T-cell (primary cell): ENCODE measurements around the gene PPP4R3B. TPM values are rescaled to one million over a fixed set of nuclear protein-coding genes. Genes with fewer than 3 reads are reported as not detected.

Source experiments
- ATAC-seq, 4 experiments: fragments of 200-7000 bp in 3 of 4; fragments of 150-1000 bp in 1 of 4; cut with Tn5 transposase; replicated peaks in 1 of 4; 1 replicate in 3 of 4; 2 replicates in 1 of 4; pipeline ENCODE4 v1.10.0; 2021; ENCODE audit warnings: moderate library complexity in 3 of 4, mild to moderate bottlenecking in 2 of 4, moderate number of reproducible peaks in 1 of 4
- CTCF ChIA-PET, 2 donors: fragments of 300-600 bp; sonication (Branson Sonifier 250); formaldehyde crosslinking; loops; one replicate each; lab custom pipeline; 2022; ENCODE audit warnings: antibody characterized with exemption in 2 of 2; lab: Charles Lee
- POLR2A ChIA-PET, 2 donors: fragments of 300-600 bp; sonication (Branson Sonifier 250); formaldehyde crosslinking; loops; one replicate each; lab custom pipeline; 2022; ENCODE audit warnings: antibody characterized with exemption in 2 of 2; lab: Charles Lee
- DNase-seq, 35 experiments: peaks; one replicate each; pipeline versions ENCODE4 v3.0.0 to v3.0.0-alpha.2; 2013 to 2023
- H3K27ac ChIP-seq: one replicate; pipeline ENCODE4 v1.5.1; 2013; ENCODE audit warnings: low read length
- H3K27me3 ChIP-seq, 2 experiments: replicated peaks in 1 of 2; 1 replicate in 1 of 2; 2 replicates in 1 of 2; pipeline versions ENCODE4 v1.6.1 to v1.7.0; 2013; ENCODE audit warnings: low read length in 1 of 2, mixed read lengths in 1 of 2; ENCODE audit not compliant: control insufficient read depth in 2 of 2, insufficient read depth in 2 of 2; ENCODE audit errors: extremely low read depth in 1 of 2
- H3K36me3 ChIP-seq, 2 donors: 1 replicate in 1 of 2; 2 replicates in 1 of 2; pipeline versions ENCODE4 v1.6.1 to v1.7.0; 2013; ENCODE audit warnings: low read length in 1 of 2; ENCODE audit not compliant: control insufficient read depth in 2 of 2, insufficient read depth in 1 of 2; ENCODE audit errors: extremely low read depth in 1 of 2
- H3K4me1 ChIP-seq, 2 experiments: 1 replicate in 1 of 2; 2 replicates in 1 of 2; pipeline versions ENCODE4 v1.6.1 to v1.7.0; 2013; ENCODE audit warnings: low read length in 2 of 2, mixed read lengths in 1 of 2; ENCODE audit not compliant: insufficient read depth in 2 of 2, control insufficient read depth in 1 of 2; ENCODE audit errors: extremely low read depth in 1 of 2
- H3K4me3 ChIP-seq, 2 donors: 1 replicate in 1 of 2; 2 replicates in 1 of 2; pipeline versions ENCODE4 v1.5.1 to v1.7.0; 2013; ENCODE audit warnings: mild to moderate bottlenecking in 2 of 2, low read length in 1 of 2, moderate library complexity in 1 of 2; ENCODE audit not compliant: control insufficient read depth in 1 of 2; ENCODE audit errors: extremely low read depth in 1 of 2
- H3K9me3 ChIP-seq: 2 replicates; pipeline ENCODE4 v1.7.0; 2013
- H3K27ac Mint-ChIP-seq, 2 donors: one replicate each; pipeline ENCODE4 v1.8.0; 2020 to 2021; ENCODE audit warnings: mild to moderate bottlenecking in 2 of 2, mixed read lengths in 2 of 2
- H3K27me3 Mint-ChIP-seq, 2 donors: one replicate each; pipeline ENCODE4 v1.8.0; 2021 to 2022; ENCODE audit warnings: mixed read lengths in 2 of 2
- H3K36me3 Mint-ChIP-seq: one replicate; pipeline ENCODE4 v1.8.0; 2021; ENCODE audit warnings: mixed read lengths
- H3K4me1 Mint-ChIP-seq, 3 donors: one replicate each; pipeline ENCODE4 v1.8.0; 2020 to 2022; ENCODE audit warnings: mixed read lengths in 3 of 3, mild to moderate bottlenecking in 1 of 3
- H3K4me3 Mint-ChIP-seq, 3 donors: one replicate each; pipeline ENCODE4 v1.8.0; 2020 to 2022; ENCODE audit warnings: mild to moderate bottlenecking in 3 of 3, mixed read lengths in 3 of 3, moderate library complexity in 3 of 3
- H3K9me3 Mint-ChIP-seq, 3 donors: one replicate each; pipeline ENCODE4 v1.8.0; 2020 to 2022; ENCODE audit warnings: mixed read lengths in 3 of 3
- WGBS: methylation state at CpG from one replicate; pipeline ENCODE4 v1.1.5; 2013; ENCODE audit warnings: missing lambda C conversion rate; ENCODE audit not compliant: insufficient coverage; 5-methylcytosine and 5-hydroxymethylcytosine counted together
- total RNA-seq, 35 experiments: library from RNA in 6 of 35; stranded (reverse) in 6 of 35; fragments of 120-200 nt in 1 of 35; gene quantifications; one replicate each; pipeline versions ENCODE4 v1.2.1 to v1.2.4 and lab custom pipeline; 2013 to 2026

Gene PPP4R3B
- 10 to 100 TPM; 86.4 to 93.0 (median 87.8) TPM for total RNA-seq
- total RNA-seq (2013), result 91.2 TPM
- total RNA-seq (lab: John Stamatoyannopoulos, UW), result 133 to 294 (median 221) reads per million in 29 experiments

DNA sequence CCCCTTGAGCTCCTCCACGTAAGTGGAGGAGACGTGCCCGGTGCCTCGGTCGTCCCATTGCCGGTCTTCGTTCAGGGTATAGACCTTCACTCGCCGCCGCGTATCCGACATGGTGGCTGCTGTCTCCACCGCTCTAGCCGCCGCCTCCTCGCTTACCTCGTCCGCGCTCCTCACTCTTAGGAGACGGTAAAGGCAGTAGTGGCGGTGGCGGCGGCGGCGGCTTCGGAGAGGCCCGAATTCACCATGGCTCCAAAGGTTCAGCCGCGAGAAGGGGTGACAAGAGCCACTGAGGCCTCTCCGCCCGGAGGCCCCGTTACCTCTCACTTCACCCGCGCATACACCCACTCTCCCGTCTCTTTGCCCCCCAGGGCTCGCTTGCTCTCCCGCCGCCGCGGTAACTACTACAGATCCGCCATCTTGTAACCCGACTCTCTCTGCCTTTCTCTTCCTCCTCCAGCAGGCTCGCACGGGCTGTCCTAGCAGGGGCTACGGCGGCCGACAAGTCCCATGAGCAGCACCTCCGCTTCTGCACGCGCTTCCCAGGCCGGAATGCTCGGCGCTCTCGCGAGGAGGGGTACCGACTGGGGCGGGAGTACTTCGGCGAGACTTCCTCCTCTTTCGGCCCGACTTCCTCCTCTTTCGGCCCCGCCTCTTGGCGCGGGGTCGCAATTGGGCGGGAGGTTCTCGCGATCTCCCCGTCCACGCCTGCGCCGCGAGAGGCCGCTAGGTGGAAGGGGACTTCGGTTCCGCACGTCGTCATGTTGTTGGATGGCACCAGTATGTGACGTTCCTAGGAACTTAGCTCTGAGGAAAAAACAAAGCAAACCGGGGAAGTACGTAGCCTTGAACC is at the start of gene PPP4R3B:
PPP4R3B (minus strand) TSS at position 448 of the 850 bp plus-strand sequence; CDS start at position 111, 337 bp downstream.
- Histone ChIP-seq H3K4me1 (peaks cover 32 to 38% of the 10 kb centered on the region in 2 experiments), H3K9me3 (no peaks in the 10 kb centered on the region), H3K4me3 (peak within 1 kb of the TSS; percentile 77 to 100), H3K27ac (peak within 1 kb of the TSS; percentile 99), H3K36me3 (peaks cover 0 to 24% of the 10 kb centered on the region in 2 donors), H3K27me3 (no peaks in the 10 kb centered on the region)
- Mint-ChIP-seq H3K36me3 (peaks cover 31% of the 10 kb centered on the region), H3K27me3 (no peaks in the 10 kb centered on the region), H3K4me3 (no peak within 1 kb of the TSS), H3K27ac (no peak within 1 kb of the TSS), H3K9me3 (no peaks in the 10 kb centered on the region), H3K4me1 (peaks cover 28 to 60% (median 30%) of the 10 kb centered on the region in 3 donors)
- ChIA-PET CTCF (interaction anchor here in 1 of 2 donors (0.6 to 1.8 kb wide), 2 partner anchors 97 to 98 kb away, joined by 3 to 12 read pairs; partner anchors contain the start of gene CFAP36), POLR2A (interaction anchor here (0.6 to 3.0 kb wide), 9 partner anchors 8 to 1850 kb away, joined by 3 to 49 read pairs (median 4); partner anchors contain the start of genes CFAP36 (in 1 of the 2) and CHAC2 (in 1 of the 2))
- WGBS, result under 1% methylated on average over 82 of the region's 82 CpGs
- DNase-seq, result peak; percentile 97 to 100 (median 99)
- ATAC-seq, result peak; percentile 84 to 92 (median 87)

DNA sequence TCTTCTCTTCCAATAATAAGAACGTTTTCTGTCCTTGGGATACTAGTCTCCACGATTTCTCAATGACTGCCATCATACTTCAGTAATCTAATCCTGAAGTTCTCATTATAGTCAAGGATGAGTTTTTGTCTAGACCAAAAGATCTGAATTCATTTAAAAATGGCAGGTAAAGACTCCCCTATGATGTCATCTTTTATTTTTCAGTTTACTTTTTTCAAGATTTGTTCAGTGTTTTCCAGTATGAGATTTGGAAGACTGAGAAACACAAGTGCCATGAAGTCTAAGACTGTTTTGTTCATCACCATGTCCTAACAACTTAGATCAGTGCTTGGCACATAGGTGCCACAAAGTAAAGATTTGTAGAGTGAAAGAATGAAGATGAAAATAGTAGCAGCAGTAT is 35.8 kb upstream of the PPP4R3B start:
- no peaks in the 10 kb centered on the region for H3K9me3 Mint-ChIP-seq
- CTCF ChIA-PET, result no interaction called here

DNA sequence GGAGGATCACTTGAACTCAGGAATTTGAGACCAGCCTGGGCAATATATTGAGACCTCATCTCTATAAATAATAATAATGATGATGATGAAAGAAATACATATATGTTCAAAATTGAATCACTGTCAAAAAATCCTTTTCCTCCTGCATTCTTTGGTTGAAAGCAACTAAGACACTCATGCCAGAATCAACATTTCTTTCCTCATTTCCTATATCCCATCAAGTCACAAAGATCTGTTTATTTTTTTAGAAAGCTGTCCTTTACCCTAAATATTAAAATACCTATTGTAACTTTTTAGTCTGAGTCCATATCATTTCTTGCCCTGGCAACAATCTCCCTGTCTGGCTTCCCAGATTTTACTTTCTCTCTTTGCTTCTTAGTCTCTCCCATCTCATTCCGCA is 31.8 kb upstream of the PPP4R3B start:
- Histone ChIP-seq H3K9me3 (no peaks in the 10 kb centered on the region), H3K36me3 (peaks cover 3 to 25% of the 10 kb centered on the region in 2 donors), H3K27ac (no peak overlapping the region), H3K4me1 (no peaks in the 10 kb centered on the region), H3K27me3 (no peaks in the 10 kb centered on the region), H3K4me3 (no peak overlapping the region)
- ATAC-seq, result no peak
- no peaks in the 10 kb centered on the region for H3K4me1 Mint-ChIP-seq
- ChIA-PET POLR2A (no interaction called here), CTCF (no interaction called here)
- no peak overlapping the region for H3K4me3 Mint-ChIP-seq
- no peaks in the 10 kb centered on the region for H3K9me3 Mint-ChIP-seq
- DNase-seq, result no peak
- 100% methylated on average over 1 of the region's 1 CpG for WGBS
- H3K27me3 Mint-ChIP-seq, result no peaks in the 10 kb centered on the region
- peaks cover 31% of the 10 kb centered on the region for H3K36me3 Mint-ChIP-seq
- no peak overlapping the region for H3K27ac Mint-ChIP-seq

More for the DNA sequence above, 35.8 kb upstream of the PPP4R3B start:
- DNase-seq (no peak), ATAC-seq (no peak)
- peaks cover 36% of the 10 kb centered on the region for H3K36me3 Mint-ChIP-seq
- H3K4me3 Mint-ChIP-seq, result no peak overlapping the region
- no peak overlapping the region for H3K27ac Mint-ChIP-seq
- Histone ChIP-seq H3K27ac (no peak overlapping the region), H3K36me3 (peaks cover 0 to 29% of the 10 kb centered on the region in 2 donors), H3K4me3 (no peak overlapping the region), H3K27me3 (no peaks in the 10 kb centered on the region), H3K4me1 (no peaks in the 10 kb centered on the region), H3K9me3 (no peaks in the 10 kb centered on the region)
- H3K27me3 Mint-ChIP-seq, result no peaks in the 10 kb centered on the region
- POLR2A ChIA-PET, result no interaction called here
- WGBS, result no CpG with 5 or more reads among the region's 2 CpGs
- H3K4me1 Mint-ChIP-seq, result no peaks in the 10 kb centered on the region

DNA sequence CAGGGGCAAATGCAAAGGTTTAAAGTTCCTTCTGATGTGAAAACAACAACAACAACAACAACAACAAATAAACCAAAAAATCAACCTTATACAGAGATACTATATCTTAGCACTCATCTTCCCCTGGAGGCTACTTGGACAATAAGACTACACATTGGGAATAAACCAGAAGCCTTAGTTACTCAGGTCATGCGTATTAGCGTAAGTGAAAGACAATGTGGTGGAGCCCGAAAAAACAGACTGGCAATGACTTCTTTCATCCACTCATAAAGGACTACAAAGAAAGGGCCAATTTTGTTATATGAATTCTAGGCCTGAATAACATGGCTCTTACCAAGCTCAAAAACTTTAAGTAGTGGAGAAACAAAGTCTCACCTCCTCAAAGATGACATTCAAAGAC is 19.4 kb upstream of the PPP4R3B start:
- POLR2A ChIA-PET, result no interaction called here
- WGBS, result no CpG with 5 or more reads among the region's 3 CpGs
- no peaks in the 10 kb centered on the region for H3K27me3 Mint-ChIP-seq
- no peak overlapping the region for H3K4me3 ChIP-seq
- no peak overlapping the region for H3K4me3 Mint-ChIP-seq
- H3K36me3 Mint-ChIP-seq, result peaks cover 31% of the 10 kb centered on the region
- peaks cover 0 to 2% (median 0%) of the 10 kb centered on the region in 3 donors for H3K4me1 Mint-ChIP-seq
- H3K36me3 ChIP-seq, result peaks cover 0 to 26% of the 10 kb centered on the region in 2 donors
- ATAC-seq (no peak), DNase-seq (no peak)
- CTCF ChIA-PET, result no interaction called here
- H3K27ac Mint-ChIP-seq, result no peak overlapping the region
- H3K9me3 Mint-ChIP-seq, result no peaks in the 10 kb centered on the region
- no peak overlapping the region for H3K27ac ChIP-seq
- no peaks in the 10 kb centered on the region for H3K9me3 ChIP-seq
- no peaks in the 10 kb centered on the region for H3K4me1 ChIP-seq
- H3K27me3 ChIP-seq, result no peaks in the 10 kb centered on the region

DNA sequence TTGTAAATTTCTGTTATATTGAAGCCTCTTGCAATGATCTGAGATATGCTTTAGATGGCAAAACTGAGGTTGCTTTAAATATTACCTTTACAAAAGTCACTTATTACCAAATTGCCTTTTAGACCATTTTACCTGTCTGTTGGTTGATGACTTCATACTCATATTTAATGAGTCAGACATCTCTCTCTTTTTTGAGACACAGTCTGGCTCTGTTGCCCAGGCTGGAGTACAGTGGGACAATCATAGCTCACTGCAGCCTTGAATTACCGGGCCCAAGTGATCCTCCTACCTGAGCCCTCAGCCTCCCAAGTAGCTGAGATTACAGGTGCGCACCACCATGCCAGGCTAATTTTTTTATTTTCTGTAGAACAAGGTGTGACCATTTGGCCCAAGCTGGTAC is 11.5 kb upstream of the PPP4R3B start:
- WGBS, result 74% methylated on average over 2 of the region's 2 CpGs
- POLR2A ChIA-PET, result no interaction called here
- Mint-ChIP-seq H3K36me3 (peaks cover 30% of the 10 kb centered on the region), H3K27ac (no peak overlapping the region), H3K4me3 (no peak overlapping the region), H3K9me3 (no peaks in the 10 kb centered on the region), H3K27me3 (no peaks in the 10 kb centered on the region), H3K4me1 (peaks cover 35 to 43% (median 39%) of the 10 kb centered on the region in 3 donors)
- H3K9me3 ChIP-seq, result no peaks in the 10 kb centered on the region
- no peak for ATAC-seq
- no peaks in the 10 kb centered on the region for H3K27me3 ChIP-seq
- peaks cover 0 to under 1% of the 10 kb centered on the region in 2 experiments for H3K4me1 ChIP-seq
- H3K36me3 ChIP-seq, result peaks cover 0 to 10% of the 10 kb centered on the region in 2 donors
- H3K4me3 ChIP-seq, result no peak overlapping the region
- DNase-seq, result no peak
- CTCF ChIA-PET, result interaction anchor here in 1 of 2 donors (0.5 kb wide), 1 partner anchor 23 kb away, joined by 3 read pairs; no protein-coding TSS in a partner anchor
- no peak overlapping the region for H3K27ac ChIP-seq

DNA sequence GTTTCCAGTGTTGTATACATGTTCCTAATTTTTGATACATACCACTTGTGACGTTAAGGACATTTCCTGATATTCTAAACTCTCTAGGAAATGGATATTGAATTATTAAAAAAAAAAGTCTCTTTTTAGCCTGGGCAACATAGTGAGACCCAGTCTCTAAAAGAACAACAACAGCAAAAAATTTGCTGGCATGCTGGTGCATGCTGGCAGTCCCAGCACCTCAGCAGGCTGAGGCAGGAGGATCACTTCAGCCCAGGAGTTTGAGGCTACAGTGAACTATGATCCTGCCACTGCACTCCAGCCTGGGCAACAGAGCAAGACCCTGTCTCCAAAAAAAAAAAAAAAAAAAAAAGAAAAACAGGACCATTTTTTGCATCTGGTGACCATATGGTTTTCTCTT is 10.5 kb upstream of the PPP4R3B start:
- Histone ChIP-seq H3K9me3 (no peaks in the 10 kb centered on the region), H3K4me3 (no peak overlapping the region), H3K27me3 (no peaks in the 10 kb centered on the region), H3K36me3 (peaks cover 0 to 7% of the 10 kb centered on the region in 2 donors), H3K4me1 (peaks cover 2 to 4% of the 10 kb centered on the region in 2 experiments), H3K27ac (no peak overlapping the region)
- Mint-ChIP-seq H3K36me3 (peaks cover 34% of the 10 kb centered on the region), H3K27me3 (no peaks in the 10 kb centered on the region), H3K4me3 (no peak overlapping the region), H3K9me3 (no peaks in the 10 kb centered on the region), H3K4me1 (peaks cover 43 to 49% (median 45%) of the 10 kb centered on the region in 3 donors), H3K27ac (no peak overlapping the region)
- no peak for DNase-seq
- POLR2A ChIA-PET, result no interaction called here
- CTCF ChIA-PET, result no interaction called here
- WGBS, result no CpG with 5 or more reads among the region's 1 CpG
- ATAC-seq, result no peak
